Measurements from ENCODE around the gene C1orf87.

Gene C1orf87

DNA sequence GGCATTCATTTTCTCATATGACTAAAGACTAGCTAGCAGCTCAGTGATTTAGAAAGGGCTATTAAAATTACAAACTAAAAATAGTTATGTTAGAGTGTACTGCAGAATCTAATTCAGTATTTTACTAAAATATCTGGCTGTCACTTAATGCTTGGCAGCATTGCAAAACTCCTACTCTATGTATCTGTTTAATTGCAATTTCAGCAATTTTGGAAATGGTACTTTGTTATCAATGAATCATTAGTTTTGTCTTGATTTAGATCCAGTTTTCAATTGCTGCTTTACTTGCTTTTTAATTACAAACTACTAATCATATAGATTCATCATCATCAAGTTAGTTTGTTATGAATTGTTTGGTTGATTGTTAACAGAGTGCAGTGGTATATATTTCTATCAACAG, 19.2 kb downstream of the C1orf87 start:
- POLR2A ChIA-PET: no interaction called here
- TF ChIP-seq, protein P1, sequence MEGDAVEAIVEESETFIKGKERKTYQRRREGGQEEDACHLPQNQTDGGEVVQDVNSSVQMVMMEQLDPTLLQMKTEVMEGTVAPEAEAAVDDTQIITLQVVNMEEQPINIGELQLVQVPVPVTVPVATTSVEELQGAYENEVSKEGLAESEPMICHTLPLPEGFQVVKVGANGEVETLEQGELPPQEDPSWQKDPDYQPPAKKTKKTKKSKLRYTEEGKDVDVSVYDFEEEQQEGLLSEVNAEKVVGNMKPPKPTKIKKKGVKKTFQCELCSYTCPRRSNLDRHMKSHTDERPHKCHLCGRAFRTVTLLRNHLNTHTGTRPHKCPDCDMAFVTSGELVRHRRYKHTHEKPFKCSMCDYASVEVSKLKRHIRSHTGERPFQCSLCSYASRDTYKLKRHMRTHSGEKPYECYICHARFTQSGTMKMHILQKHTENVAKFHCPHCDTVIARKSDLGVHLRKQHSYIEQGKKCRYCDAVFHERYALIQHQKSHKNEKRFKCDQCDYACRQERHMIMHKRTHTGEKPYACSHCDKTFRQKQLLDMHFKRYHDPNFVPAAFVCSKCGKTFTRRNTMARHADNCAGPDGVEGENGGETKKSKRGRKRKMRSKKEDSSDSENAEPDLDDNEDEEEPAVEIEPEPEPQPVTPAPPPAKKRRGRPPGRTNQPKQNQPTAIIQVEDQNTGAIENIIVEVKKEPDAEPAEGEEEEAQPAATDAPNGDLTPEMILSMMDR (IDR thresholded peaks at IDR 0.05; ENCODE audit: control extremely low read depth, extremely low read depth, low read depth, missing control alignments): no peak
- DNase-seq (ENCODE audit: extremely low spot score): no peak
- CTCF ChIA-PET: interaction anchor here (2.6 kb wide), 1 partner anchor 23 kb away, joined by 7 read pairs; no protein-coding TSS in a partner anchor

DNA sequence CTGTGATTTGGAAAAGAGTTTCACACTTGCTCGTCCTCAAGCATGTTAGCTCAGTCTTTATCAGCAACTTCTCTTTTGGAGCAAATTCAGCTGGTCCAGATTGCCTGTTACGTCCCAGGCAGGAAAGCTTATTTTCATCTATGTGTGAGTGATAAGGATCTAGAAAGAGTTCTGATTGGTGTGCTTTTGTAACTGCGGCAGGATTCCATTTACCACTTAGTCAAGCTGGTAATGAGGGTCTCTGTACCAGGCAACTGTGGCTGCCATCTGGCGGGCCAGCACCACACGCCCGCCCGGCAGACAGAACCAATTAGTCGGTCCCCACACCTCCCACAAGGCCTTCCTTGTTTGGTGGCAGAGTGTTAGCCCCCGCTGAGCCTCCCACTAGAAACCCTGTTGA, 21.0 kb downstream of the C1orf87 start:
- TF ChIP-seq, protein P1 (IDR thresholded peaks at IDR 0.05; ENCODE audit: control extremely low read depth, extremely low read depth, low read depth, missing control alignments): no peak
- POLR2A ChIA-PET: no interaction called here
- CTCF ChIA-PET: interaction anchor here (2.6 kb wide), 1 partner anchor 25 kb away, joined by 7 read pairs; no protein-coding TSS in a partner anchor
- no peak for DNase-seq (ENCODE audit: extremely low spot score)

DNA sequence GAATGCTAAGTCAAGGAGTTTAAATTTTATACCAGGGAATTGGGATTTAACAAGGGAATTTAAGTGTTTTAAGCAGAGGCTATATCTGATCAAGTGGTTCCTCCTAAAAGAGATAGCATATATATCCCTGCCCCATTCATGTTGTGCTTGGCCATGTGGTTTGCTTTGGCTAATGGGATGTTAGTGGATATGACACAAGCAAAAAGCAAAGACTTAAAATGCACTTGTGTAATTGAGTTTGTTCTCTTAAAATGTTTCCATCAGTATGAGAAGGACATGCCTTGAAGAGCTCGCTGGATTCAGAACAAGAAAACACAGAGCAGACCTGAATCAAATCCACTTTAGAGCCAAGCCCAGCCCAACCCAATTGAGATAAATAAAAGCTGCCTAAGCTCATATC, 22.4 kb downstream of the C1orf87 start:
- ChIA-PET CTCF (no interaction called here), POLR2A (no interaction called here)
- DNase-seq (ENCODE audit: extremely low spot score): no peak
- TF ChIP-seq, protein P1 (IDR thresholded peaks at IDR 0.05; ENCODE audit: control extremely low read depth, extremely low read depth, low read depth, missing control alignments): no peak

DNA sequence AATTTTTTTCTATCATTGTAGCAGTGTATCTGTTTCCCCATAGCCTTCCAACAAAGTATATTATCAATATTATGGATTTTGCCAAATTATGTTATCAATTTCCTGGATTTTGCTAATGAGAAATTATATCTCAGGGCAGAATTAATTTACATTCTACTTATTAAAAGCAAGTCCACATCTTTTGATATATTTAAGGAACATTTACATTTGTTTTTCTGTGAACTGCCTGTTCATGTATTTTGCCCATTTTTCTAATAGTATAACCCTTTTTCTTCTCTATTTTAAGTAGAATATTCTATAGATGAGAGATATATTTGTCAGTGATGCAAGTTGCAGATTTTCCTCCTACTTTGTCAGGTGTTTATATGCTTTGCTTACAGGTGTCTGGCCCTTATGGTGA, 24.4 kb downstream of the C1orf87 start:
- DNase-seq (ENCODE audit: extremely low spot score): no peak
- TF ChIP-seq, protein P1 (IDR thresholded peaks at IDR 0.05; ENCODE audit: control extremely low read depth, extremely low read depth, low read depth, missing control alignments): no peak
- CTCF ChIA-PET: no interaction called here
- POLR2A ChIA-PET: no interaction called here

DNA sequence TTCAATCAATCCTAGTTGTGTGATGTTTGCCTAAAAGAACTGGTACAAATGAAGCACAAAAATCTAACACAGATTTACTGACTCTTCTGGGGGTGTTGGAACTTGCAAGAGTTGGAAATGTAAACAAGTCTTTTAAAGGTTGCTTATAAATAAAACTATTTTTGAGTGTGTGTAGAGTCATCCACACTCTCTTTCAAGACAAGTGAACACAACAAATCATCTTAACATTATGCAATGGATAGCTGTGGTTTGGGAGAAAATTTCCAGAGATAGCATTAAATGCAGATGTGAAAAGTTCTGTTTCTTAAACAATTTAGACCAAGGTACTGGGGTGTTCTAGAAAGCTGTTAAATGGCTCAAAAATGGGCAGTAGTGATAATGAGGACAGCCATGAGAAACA, 28.7 kb downstream of the C1orf87 start:
- TF ChIP-seq, protein P1 (IDR thresholded peaks at IDR 0.05; ENCODE audit: control extremely low read depth, extremely low read depth, low read depth, missing control alignments): no peak
- DNase-seq (ENCODE audit: extremely low spot score): no peak
- ChIA-PET CTCF (no interaction called here), POLR2A (no interaction called here)

DNA sequence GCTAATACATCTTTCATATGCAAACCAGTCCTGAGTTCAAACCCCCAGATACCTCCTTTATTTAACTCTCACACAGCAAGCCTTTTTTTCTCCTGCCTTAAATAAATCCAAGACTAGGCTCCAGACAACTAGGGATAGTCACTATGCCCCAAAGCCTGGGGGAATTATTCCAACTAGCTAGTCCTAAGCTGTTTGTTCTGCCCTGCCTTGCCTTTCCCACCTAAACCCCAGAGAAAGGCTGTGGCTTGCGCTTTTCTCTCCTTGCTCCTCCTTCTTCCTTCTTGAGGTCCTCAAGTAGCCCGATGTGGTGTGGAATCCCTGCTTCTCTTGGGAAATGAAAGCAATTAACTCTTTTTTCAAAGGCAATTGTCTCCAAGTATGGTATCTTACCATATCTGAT, 31.8 kb downstream of the C1orf87 start:
- DNase-seq (ENCODE audit: extremely low spot score): no peak
- TF ChIP-seq, protein P1 (IDR thresholded peaks at IDR 0.05; ENCODE audit: control extremely low read depth, extremely low read depth, low read depth, missing control alignments): no peak
- ChIA-PET POLR2A (no interaction called here), CTCF (no interaction called here)

DNA sequence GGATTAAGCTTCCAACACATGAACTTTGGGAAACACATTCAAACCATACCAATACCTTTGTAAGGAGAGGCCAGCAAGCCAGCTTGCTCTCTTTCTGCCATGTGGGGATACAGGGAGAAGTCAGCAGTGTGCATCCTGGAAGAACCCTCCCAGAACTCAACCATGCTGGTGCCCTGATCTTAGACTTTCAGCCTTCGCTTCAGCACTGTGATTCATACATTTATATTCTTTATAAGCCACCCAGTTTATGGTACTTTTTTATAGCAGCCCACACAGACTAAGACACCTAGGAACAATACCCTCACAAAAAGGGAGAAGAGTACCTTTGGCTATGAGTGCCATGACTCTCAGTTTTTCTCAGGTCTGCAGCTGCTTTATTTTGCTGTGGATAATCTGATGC, 35.9 kb downstream of the C1orf87 start:
- ChIA-PET POLR2A (no interaction called here), CTCF (no interaction called here)
- DNase-seq (ENCODE audit: extremely low spot score): no peak
- TF ChIP-seq, protein P1 (IDR thresholded peaks at IDR 0.05; ENCODE audit: control extremely low read depth, extremely low read depth, low read depth, missing control alignments): no peak
